Nucleus accumbens (tissue), 56 donors: ENCODE data around the gene DDHD1.
A peak's percentile ranks its signal among the peaks of the same experiment; 100 is the strongest.
"Not testable (repeated sequence)": the region's sequence is repeated elsewhere in the genome, so short reads cannot be mapped to it uniquely, and the experiment has no call there.

Experiments used
- DNase-seq, 56 donors: peaks; one replicate each; lab custom pipeline; 2025; lab: John Stamatoyannopoulos, UW

The DDHD1 gene

DNA sequence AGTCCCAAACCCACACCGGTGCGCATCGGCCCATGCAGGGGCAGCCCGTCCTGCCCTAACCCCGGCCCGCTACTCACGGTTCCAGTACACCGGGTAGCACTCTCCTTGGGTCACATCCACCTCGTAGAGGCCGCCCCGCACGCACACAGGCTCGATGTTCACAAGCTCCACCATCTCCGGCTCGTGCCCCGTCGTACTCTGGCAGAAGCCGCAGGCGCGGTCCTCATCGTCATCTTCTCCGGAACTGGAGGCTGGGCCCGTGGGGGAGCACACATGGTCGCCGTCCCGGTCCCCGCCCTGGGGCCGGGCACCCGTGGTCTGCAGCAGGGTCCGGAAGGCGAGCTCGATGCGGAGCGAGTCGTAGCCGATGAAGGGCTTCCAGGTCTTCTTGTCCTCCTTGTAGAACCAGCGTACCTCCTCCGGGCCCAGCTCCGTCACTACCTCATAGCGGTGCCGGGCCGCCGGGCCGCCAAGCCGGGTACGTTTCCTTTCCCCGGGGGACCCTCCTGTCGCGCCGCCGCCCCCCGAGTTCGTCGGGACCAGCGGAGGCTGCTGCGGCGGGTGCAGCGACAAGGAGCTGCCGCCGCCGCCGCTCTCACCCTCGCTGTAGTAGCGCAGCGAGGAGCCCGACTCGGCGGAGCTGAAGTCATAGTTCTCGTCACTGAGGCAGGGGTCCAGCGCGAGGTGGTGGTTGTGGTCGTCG, 788 bp downstream of the DDHD1 start:
- peak in 49 of 56 donors; percentile 3 to 71 (median 44) for DNase-seq

DNA sequence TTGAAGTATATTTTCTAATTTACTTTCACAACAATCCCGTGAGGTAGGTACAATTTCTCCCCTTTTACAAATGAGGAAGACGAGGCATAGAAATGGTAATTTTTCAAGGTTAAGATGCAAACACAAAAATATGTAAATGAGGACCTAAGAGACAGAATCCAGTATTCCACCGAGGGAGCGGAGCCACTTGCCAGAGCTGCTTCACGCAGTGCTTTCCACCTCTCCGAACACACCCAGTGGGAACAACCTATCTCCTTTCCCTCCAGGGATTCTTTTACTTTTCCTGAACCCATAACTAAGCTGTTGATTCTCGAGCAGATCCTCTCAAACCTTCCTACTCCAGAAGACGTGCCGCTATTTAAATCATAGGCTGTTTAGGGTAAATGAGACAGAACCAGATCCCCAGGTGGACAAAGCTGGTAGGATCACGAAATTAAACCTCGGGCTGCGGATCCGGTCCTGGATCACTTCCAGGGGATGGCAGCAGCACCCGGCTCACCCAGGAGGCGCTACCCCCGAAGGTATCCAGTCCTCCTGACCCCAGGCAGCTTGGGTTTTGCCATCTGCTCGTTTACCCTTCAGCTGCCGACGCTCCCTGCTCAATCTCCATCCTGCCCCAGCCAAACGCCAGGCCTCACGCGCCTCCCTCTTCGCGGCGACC, 1.5 kb downstream of the DDHD1 start:
- DNase-seq = peak in 39 of 56 donors; percentile 6 to 64 (median 38)

DNA sequence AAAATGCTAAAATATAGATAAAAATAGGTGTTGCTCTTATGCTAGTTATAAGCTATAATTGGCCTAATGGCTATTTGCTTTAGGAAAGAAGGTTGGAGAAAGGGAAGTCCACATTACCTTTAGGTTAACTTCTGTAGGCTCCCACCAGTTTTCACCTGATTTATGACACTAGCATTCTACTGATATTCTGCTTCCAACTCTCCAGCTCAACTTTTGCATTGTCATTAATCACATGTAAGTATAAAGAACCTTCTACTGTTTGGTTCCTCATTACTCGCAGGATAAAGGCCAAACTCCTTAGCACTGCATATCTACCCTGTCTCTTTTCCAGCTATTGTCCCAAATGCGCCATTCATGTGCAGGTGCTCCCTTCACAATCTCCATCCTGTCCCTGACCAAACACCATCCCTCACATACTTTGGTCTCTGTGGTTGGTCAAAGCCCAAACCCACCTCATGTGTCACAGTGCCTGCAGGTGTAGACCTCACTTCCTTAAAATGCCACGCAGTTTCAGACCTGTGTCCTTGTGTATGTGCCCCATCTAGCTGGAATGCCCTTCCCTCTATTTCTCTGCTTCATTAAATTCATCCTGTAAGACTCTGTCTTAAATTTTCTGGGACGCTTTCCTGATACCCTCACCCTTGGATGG, 3.3 kb downstream of the DDHD1 start:
- DNase-seq = no peak

DNA sequence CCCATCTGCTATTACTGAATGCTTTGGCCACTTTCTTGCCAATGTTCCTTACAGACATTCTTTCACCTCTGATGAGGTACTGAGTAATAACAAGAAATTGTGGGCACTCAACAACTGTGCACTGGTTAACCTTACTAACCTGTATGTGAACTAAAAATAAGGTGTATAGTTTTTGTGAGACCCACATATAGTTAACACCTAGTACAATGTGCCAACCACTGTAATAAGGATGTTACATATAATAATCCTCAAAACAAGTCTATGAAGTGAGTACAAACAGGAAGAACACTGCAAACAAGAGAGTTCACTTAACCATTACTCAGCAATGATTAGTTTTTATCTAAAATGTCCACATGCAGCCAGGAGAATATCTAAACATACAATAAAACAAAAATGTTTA, 4.5 kb downstream of the DDHD1 start:
- no peak for DNase-seq

DNA sequence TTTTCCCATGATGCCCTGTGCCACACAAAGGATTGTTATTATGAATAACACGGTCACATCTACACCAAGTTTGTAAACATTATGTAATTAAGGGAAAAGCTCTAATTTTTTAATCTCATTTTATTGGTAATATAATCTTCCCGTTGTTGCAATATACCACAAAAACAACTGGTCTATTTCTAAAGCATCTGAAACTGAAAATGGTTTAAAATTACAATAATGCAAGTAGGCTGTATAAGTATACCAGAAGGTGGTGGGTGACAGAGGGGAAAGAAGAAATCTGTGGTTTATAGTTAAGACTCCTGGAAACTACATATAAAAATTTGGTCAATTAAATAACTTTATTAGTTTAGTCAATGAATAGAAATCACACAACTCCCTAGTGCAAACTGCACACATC, 5.2 kb downstream of the DDHD1 start:
- no peak for DNase-seq

DNA sequence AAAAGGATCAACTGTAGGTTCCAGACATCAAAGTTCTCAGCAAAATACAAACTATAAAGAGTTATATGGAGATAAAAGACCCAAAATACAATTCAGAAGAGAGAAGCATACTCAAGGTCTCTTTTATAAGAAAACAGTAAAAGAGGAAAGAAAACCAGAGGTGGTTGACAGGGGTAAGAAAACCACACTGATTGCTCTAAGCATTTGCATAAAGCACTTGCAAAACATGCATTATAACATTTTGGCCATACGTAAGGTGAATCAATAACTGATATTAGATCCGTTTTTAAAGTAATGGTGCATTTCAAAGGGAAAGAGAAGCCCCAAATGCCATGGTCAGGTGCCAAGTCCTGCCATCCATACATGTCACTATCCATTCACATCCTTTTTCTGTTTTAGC, 5.9 kb downstream of the DDHD1 start:
- DNase-seq = no peak

DNA sequence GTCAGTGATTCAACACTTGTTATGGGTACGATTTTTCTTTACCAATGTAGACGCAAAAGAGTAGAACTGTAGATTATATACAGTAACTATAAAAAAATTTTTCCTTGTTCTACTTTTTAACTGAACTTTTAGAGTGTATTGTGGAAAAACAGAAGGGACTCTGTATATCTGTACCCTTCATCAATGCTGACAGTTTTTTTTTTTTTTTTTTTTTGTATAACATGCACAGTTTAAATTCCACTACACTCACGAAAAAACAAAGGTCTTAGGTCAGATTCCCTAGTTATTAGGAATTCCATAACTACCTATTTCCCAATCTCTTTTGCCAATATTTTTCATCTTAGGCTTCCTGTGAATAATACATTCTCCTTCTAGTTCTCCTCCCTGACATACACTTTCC, 6.4 kb downstream of the DDHD1 start:
- DNase-seq = no peak

DNA sequence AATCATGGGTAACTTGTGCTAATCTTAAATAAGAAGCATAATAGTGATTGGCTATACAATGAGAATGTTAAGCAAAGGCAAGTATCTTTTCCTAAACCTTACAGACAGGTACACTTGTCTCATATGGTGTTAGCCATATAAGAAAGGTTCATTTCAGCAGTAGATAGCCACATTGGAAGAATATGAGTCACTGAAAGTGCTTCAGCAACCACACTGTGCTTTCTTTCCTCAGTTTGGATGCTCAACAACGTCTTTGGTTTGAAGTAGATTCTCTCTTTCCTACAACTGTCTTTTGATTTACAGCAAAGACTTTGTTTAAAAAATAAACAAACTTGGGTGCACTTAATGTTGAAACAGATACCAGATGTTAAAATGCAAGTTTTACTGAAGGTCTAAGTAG, 8.9 kb downstream of the DDHD1 start:
- no peak for DNase-seq

DNA sequence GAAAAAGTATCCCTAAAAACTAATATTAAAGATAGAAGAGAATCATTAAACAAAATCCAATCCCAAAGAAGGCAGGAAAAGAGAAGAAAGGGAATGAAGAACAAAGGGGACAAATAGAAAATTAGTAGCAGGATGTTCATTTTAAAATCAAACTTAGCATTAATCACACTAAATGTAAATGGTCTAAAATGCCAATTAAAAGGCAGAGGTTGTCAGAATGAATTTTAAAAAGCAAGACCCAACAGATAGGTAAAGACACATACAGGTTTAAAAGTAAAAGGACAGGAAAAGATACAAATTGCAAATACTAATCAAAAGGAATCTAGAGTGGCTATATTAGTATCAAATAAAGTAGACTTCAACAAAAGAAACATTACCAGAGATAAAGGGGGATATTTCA, 12.5 kb downstream of the DDHD1 start:
- no peak for DNase-seq

DNA sequence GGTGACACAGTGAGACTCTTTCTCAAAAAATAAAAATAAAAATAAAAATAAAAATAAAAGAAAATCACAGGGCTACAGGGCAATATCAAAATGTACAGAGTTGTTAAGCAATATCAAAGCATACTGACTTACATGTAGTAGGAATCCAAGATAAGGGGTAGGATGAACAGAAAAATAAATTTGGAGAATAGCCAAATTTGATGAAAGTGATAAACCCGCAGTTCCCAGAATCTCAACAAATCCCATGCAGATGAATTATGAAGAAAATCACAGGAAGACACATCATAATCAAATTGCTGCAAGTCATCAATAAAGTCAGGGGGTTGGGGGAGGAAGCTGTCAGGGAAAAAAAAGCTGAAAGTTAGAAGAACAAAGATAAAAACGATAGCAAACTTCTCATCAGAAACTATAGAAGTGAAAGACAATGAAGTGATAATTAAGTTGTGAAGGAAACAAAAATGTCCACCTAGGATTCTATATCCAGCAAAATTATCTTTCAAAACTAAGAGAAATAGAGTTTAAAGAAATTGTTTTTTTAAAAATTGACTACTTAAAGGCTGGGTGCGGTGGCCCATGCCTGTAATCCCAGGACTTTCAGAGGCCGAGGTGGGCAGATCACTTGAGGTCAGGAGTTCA, 15.4 kb downstream of the DDHD1 start:
- no peak for DNase-seq

DNA sequence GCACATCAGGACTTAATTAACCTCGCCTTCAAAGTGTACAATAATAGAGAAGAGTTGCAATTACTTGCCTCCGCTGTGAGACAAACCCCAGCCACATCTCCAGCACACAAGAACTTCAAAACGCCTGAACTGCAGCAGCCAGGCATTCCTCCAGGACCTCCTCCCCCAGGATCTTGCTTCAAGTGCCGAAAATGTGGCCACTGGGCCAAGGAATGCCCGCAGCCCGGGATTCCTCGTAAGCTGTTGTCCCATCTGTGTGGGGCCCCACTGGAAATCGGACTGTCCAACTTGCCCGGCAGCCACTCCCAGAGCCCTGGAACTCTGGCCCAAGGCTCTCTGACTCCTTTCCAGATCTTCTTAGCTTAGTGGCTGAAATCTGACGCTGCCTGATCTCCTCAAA, 22.6 kb downstream of the DDHD1 start:
- not testable (repeated sequence) for DNase-seq

DNA sequence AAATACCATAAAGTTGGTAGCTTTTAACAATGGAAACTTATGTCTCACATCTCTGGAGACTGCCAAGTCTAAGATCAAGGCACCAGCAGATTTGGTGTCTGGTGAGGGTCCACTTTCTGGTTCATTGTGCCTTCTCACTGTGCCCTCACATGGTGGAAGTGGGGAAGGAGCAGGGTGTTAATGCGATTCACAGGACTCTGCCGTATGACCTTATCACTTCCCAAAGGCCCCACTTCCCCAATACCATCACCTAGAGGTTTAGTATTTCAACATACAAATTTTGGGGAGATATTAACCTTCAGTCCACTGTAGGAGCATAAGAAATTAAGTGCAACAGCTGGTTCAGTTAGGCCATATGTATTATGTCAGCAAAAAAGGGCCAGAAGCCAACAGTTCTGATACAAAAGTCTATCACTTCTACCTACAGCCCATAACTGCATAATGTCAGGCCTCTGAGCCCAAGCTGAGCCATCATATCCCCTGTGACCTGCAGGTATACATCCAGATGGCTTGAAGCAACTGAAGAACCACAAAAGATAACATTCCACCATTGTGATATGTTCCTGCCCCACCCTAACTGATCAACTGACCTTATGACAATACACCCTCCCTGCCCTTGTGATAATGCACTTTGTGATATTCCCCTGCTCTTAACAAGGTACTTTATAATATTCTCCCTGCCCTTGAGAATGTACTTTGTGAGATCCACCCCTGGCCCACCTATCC, 24.7 kb downstream of the DDHD1 start:
- no peak for DNase-seq

DNA sequence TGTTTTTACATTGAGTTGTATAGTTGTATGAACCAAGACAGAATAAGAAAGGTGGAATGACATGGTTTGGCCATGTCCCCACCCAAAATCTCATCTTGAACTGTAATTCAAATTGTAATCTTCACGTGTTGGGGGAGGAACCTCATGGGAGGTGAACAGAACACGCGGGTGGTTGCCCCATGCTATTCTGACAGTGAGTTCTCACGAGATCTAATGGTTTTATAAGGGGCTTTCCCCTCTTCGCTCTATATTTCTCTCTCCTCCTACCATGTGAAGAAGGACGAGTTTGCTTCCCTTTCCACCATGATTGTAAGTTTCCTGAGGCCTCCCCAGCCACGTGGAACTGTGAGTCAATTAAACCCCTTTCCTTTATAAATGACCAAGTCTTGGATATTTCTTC, 25.3 kb downstream of the DDHD1 start:
- no peak for DNase-seq

DNA sequence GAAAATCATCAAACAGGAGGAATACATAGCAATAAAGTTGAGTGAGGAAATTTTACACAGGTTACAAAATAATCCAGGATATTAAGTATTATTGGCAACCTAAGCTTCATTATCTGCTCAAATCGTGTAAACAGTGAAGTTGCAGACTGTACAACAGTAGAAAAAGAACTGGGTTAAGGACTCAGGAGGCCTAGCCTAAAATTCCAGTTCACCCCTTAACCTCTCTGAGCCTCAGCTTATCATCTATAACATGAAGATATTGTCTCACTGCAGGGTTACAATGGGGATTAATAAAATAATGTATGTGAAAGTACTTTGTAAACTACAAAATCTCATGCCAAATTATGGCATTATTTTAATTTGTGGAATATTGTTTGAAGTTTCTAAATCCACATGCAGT, 26.0 kb downstream of the DDHD1 start:
- no peak for DNase-seq

DNA sequence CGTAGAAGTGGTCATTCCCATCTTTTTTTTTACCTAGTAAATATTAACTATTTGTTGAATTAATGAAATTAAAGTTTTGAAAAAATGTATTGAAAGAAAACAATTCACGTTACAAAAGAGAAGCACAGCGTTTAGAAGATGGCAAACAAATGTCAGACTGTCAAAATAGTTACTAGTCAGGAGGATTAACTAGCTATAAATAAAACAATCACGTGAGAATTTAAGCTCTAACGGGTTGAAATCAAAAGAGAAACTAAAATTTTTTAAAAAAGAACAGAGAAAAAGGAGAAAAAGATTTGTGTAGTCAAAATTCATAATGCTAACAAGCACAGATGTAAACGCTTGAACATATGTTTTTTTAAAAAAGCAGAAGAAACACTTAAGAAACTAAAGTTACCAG, 26.4 kb downstream of the DDHD1 start:
- no peak for DNase-seq

DNA sequence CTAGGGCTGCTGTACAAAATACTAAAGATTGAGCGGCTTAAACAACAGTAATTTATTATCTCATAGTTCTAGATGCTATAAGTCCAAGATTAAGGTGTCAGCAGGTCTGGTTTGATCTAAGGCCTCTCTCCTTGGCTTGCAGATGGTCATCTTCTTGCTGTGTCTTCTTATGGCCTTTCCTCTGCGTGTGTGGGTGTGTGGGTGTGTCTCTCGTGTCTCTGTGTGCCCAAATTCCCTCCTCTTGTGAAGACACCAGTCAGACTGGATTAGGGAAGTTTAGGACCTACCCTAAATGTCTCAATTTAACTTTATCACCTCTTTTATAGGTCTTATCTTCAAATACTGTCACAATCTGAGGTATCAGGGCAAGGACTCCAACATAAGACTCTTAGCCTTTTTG, 28.3 kb downstream of the DDHD1 start:
- no peak for DNase-seq

DNA sequence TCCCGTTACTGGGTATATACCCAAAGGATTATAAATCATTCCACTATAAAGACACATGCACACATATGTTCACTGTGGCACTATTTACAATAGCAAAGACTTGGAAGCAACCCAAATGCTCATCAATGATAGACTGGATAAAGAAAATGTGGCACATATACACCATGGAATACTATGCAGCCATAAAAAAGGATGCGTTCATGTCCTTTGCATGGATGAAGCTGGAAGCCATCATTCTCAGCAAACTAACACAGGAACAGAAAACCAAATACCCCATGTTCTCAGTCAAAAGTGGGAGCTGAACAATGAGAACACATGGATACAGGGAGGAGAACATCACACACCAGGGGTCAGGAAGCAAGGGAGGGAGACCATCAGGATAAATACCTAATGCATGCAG, 31.7 kb downstream of the DDHD1 start:
- DNase-seq = not testable (repeated sequence)

DNA sequence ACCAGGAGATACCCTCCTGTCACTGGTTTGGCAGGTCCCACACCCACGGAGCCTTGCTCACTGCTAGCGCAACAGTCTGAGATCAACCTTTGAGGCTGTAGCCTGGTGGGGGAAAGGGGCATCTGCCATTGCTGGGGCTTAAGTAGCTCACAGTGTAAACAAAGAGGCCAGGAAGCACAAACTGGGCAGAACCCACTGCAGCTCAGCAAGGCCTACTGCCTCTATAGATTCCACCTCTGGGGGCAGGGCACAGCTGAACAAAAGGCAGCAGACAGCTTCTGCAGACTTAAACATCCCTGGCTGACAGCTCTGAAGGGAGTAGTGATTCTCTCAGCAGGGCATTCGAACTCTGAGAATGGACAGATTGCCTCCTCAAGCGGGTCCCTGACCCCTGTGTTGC, 35.6 kb downstream of the DDHD1 start:
- DNase-seq = not testable (repeated sequence)

DNA sequence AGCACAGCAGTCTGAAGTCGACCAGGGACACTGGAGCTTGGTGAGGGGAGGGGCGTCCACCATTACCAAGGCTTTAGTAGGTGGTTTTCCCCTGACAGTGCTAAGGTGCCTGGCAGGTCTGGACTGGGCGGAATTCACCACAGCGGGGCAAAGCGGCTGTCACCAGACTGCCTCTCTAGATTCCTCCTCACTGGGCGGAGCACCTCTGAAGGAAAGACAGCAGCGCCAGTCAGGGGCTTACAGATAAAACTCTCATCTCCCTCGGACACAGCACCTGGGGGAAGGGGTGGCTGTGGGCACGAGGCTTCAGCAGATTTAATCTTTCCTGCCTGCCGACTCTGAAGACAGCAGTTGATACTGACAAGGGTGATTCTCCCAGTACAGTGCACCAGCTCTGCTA, 39.1 kb downstream of the DDHD1 start:
- DNase-seq = no peak

DNA sequence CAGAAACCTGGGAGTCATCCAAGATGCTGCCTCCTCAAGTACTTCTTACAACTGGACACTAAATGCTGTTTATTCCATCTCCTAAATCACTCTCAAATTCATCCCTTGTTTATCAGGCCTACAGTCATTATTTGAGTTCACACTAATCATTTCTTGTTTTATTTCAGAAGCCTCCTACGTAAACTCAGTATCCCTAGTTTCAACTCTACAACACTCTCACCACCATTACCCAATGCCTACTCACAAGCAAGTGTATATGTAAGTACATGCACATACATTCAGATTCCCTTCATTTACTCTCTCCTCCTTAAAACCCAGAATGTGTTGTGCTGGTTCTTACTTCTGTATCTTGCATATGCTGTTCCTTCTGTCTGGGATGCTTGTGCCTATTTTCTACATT, 43.0 kb downstream of the DDHD1 start:
- DNase-seq = no peak
